ENCODE data around the gene MN1.

Gene MN1

DNA sequence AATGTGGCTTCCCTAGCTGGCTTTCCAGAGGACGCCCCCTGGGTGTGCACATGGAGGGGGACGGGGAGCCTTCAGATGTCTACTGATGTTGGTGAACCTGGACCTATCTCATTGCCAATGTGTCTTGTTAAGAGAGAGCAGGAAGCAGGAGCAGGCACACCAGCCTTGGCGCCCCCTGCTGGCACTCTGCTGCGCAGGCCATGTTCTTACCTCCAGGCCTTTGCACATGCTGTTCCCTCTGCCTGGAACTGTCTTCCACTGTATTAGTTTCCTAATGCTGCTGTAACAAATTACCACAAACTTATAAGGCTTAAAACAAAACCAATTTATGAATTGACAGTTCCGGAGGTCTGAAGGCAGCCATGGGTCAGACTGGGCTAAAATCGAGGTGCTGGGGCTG is 23.6 kb upstream of the MN1 start:
- no peak for DNase-seq

DNA sequence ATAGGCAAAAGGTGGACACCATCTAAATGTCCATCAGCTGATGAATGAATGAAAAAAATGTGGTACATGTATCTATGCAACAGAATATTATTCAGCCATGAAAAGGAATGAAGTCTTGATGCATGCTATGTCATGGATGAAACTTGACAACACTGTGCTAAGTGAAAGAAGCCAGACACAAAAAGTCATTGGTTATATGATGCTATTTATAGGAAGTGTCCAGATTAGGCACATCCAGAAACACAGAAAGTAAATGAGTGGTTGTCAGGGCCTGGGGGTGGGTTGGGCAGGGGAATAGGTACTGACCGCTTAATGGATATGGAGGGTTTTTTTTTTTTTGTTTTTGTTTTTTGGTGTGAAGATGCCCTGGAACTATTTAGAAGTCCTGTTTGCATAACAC is 21.7 kb upstream of the MN1 start:
- no peak for DNase-seq

DNA sequence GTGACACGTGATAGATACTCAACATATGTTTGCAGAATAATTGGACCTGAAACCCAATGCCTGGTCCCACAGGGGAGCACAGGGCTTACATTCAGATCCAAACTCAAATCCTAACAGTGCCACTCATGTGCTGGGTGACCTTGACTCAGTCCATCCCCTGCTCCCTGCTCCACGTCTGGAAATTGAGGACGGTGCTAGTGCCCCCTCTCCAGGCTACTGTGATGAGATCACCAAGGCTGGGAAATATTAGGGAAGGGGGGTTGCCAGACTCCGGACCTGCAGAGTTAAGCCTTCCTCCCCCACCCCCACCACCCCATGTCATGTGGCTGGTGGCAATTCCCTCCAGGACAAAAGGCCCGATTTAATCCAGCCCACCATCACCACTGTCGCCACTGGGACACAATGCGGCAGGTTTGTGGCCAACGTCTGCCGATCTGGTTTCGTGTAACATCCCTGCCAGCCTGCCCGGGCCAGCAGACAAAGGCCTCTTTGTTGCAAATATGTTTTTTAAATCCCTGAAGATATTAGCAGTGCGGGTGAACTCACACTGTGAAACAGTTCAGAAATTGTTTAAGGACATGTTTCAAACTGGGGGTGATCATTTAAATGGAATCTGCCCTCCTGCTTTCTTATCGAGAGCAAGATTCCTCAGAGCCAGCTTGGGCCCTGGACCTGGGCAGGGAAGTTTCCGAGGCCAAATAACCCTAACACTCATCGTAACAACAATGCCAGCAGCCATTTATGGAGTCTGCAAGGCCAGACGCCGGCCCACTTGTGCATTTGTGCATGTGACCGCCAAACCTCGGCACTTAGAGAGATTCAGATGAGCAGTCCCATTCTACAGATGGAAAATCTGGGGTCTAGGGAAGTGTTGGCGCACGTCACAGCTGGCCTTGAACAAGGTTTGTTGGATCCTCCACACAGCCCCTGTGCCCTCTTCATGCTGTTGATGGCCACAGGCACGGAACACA is 19.6 kb upstream of the MN1 start:
- DNase-seq: no peak

DNA sequence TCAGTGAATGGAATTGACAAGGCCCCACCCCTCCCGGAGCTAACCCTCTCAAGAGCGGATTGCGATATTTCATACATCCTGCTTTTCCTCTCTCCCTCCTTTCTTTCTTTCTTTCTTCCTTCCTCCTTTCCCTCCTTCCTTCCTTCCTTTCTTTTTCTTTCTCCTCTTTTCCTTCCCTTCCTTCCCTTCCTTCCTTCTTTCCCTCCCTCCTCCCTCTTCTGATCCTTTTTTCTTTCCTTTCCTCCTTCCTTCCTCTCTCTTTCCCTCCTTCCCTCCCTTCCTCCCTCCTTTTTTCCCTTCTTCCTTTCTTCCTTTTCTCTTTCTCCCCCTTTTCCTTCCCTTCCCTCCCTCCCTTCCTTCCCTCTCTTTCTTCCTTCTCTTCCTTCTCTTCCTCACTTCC is 15.0 kb upstream of the MN1 start:
- DNase-seq: no peak

DNA sequence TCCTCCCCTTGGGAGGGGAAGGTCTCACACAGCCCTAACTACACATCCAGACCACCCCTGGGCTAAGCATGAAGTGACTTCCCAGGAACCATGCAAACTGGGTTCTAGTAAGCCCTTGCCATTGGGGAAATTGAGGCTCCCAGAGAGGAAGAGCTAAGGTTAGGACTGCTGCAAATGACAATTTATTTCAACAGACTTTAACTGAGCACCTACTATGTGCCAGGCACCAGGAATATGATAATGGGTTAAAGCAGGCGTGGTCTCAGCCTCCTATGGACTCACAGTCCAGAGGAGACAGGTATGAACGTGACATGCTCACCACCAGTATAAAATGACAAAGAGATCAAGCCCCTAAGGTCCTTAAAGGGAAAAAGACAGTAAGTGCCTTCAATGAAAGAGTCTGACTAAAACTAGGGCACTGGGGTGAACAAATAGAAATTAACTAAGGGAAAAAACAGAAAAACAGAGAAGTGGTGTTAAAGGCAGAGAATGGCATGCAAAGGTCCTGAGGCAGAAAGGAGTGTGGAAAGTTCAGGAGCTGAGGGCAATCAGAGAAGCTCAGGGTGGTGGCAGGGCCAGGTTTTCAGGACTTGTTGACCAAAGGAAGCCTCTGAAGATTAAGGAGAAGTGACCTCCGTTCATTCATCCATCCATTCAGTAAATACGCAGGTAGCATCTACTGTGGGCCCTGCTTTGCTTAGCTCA is 14.4 kb upstream of the MN1 start:
- no peak for DNase-seq

DNA sequence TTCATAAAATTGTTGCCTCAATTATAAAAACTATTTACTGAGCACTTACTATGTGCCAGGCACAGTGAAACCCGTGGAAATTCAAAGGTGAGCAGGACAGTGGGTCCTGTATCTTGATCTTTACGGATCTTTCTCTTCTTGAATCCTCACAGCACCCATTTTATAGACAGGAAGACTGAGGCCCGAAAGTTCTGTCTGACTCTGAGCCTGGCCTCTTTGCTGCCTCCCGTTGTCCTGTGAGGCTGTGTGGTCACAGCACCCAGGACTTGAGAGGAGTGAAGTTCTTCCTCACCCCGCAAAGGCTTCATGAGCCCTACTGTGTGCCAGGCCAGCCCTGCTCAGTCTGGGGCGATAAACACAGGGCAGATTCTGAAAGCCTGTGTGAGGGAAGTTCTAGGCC is 13.4 kb upstream of the MN1 start:
- DNase-seq: no peak

DNA sequence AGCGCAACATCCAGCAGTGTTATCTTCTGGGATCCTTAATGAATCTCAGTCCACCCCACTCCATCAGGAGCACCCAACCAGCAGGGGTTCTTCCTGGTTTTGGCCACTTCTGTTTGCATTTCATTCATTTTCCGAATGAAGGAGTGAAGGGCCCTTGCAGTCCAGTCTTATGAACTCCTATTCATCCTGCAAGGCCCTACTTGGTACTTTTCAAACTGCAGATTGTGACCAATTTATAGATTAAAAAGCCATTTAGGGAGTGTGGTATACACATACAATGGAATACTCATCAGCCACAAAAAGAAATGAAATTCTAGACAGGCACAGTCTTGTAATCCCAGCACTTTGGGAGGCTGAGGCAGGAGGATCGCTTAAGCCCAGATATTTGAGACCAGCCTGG is 10.2 kb upstream of the MN1 start:
- DNase-seq: no peak

DNA sequence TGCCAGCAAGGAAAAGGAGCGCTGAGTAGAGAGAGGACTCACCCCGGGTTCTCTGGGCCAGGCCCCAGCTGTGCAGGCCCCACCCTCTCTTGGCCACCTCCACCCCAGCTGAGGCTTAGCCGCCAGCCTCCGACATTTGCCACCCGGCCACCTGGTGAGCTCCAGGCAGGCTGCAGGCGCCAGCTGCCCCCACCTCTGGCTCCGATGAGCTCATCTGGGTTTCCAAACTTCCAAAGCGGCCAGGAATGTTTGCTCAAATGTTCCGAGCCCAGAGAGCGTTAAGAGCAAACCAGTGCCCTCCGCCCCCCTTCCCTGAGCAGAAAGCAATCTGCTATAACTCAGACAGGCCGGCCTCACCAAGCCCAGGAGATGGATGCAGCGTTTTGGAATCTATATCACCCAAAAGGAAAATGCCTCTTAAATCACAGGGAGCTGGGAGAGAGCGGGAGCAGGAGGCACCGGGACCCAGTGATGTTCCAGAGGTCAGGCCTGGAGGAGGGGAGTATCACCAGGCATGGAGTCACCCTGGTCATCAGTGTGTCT is 9.1 kb upstream of the MN1 start:
- DNase-seq: no peak

DNA sequence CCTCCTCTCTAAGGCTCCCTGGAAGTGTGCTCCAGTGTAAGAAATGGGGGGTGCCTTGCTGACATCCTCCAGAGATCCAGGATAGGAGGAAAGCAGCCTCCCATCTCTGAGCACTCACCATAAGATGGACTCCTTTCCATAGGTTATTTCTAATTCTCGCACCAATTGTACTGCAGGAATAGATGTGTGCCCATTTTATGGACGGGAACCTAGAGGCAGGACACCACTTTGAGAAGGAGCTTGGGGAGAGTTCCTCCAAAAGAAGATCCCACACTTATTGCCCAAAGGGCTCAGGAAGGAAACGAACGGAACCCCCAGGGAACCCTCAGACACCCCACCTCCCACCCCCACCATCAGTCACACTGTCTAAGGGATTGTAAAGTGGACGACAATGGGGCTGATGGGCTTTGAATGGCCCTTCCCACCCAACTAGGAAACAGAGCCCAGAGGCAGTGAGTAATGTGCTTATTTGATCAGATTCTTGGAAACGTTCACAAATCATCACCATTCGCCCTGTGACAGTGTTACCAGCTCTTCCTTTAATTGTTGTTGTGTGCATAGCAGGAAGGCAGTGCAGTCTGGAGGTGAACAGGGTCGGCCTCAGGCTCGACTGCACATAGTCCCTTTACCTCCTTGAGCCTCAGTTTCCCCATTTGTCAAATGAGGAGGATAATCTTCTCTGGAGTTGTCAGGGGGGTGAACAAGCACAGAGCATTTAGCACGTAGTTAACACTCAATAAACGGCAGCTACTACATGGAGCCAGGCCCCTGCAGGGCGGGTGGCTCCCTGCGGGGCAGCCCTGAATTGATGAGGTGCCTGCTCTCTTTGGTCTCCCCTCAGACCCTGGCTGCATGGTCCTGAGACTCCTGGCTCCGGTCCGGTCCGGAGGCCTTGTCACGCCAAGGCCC is 8.4 kb upstream of the MN1 start:
- no peak for DNase-seq

DNA sequence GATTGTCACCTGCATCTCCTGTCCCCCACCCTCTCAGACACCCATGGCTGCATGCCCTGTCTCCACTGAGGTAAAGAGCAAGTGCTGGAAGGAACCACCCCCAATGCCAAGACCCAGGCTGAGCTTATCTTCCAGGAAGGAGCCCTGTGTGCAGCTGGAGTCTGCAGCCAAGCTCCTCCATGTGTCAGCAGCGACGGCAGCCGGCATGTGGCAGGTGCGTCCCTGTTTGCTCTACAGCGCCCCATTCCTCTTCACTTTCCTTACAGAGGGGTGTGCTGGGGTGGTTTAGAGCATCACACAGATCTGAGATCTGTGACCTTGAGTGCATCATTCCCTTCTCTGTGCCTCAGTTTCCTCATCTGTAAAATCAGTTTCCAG is 7.7 kb upstream of the MN1 start:
- no peak for DNase-seq

DNA sequence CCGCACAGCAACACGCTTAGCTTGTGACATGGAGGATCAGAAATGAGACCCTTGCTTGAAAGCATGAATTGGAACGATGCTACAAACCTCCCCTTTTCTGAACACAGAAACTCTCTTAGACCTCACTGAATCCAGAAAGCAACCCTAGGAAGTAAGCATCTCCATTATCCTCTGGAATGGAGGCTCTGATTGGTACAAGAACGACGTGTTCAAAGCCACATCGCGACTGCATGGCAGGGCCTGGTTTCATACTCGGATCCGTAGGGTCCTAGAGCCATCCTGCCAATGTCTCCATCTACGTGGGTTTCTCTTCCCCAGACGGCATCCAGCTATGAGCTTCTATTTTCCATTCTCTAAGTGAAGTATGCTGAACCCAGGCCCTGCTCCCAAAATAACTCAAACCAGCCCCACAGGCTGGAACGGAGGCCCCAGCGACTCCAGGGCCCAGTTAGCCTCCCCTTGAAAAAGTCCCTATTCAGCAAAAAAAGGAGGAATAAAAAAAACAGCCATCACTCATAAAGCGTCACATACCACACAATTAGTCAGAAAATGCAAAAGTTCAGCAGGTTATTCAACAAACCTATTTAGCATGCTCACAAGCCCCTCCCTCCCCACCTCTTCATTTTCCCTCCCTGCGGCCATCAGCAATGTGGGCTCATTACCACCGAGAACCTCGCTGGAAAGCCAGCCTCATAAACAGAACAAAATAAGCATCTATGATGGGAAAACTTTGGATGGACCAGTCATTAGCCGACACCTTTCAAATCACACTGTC is 7.1 kb upstream of the MN1 start:
- DNase-seq: no peak

DNA sequence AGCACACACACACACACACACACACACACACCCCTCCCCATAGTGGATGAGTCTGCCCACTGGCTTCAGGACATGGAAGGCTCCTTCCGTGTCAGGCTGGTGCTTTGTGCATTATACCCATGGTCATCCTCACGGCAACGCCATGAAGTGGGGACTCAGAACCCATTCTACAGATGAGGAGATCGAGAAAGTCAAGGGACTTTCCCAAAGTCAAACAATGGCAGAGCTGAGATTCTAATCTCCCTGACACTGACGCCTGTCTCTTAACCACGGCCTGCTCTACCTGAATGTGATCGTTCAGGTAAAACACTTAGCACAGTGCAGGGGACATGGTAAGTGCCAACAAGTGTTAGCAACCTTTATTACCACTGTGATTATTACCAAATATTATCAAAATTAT is 4.3 kb upstream of the MN1 start:
- DNase-seq: no peak

DNA sequence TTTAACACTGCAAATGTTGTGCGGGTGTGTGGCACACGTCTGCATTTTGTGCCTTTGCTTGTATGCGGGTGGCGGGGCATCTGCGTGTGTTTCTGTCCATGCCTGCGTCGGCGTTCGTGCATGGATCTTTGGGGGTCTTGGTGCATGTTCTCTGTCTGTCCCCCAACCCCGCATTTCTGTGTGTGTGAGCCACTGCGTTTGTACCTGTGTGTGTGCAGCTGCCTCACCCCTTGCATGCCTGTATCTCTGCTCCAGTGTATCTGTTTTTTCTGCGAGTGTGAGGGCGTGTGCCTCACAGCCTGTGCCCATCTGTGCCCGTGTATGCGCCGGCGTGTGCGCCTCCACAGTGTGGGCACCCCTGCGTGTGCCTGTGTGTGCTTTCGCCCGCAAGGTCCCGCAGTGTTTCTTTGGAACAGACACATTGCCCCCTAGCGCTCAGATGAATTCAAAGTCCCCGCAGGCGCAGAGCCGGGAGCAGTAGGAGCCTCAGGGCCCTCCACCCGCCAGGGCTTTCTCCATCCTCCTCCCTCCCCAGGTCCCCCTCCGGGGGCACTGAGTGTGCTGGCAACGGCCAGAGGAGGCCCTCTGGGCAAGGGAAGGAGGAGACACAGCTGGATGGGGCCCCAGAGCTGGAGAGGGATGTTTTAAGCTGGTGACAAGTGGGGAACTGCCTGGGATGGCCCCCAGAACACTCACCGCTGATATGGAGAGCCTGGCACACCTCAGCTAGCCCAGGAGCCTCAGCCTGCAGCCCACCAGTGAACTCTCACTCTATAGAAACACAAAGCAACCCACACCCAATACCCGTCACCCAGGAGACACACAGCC is 3.1 kb upstream of the MN1 start:
- DNase-seq: peak; percentile 38

DNA sequence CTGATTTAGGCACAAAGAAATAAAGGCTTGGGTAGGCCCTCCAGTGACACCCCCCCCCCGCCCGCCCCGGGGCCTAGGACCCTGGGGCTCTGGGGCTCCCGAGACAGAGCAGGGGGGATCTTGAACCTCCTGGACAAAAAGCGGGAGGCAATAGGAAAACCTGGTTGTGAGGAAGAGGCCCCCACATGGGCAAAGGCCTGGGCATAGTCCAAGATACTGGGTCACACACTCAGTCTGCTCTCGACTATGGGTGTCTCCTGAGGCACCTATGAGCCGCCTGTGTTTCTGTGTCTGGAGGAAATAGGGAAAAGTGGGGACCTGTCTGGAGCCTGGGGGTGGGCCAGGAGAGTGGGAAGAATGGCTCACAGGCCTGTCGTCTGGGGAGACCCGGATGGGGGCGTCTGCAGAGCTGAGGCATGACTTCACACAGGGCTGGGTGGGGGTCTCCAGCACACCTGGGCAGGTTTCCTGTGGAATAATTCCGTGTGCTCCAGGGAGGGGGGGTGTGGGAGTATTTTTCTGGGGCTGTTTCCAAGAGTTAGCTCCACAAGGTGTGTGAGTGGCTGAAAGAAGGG is 2.4 kb upstream of the MN1 start:
- no peak for DNase-seq

DNA sequence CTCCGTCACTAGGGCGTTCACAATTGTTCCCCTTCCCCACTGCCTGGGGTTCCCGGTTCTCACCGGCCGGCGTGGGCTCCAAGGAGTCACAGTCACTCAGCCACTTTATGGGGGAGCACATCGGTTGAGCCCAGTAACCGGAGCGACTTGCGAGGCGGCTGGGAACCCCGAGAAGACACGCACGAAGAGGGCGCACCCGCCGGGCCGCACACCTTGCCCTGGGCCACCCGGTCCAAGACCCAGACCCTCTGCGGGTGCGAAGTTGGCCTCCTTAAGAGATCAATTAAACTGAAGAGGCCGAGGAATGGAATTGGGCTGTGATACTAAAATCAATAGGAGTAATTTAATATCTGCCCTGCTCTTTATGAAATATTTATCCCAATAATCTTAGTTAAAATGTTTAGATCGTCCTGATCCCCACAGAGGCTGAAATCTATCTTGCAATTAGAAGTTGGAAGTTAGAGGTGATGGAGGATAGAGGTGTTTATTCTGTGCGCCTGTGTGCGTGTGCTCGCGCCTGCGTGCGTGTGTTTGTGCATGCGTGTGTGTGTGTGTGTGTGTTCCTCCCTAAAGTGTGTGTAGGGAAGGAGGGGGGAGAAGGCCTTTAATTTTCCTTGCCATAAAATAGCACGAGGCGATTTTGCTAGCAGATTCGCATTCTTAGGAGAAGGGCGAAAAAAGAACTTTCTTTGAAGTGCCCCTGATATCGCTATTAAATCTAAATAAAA is 954 bp upstream of the MN1 start:
- DNase-seq: no peak

DNA sequence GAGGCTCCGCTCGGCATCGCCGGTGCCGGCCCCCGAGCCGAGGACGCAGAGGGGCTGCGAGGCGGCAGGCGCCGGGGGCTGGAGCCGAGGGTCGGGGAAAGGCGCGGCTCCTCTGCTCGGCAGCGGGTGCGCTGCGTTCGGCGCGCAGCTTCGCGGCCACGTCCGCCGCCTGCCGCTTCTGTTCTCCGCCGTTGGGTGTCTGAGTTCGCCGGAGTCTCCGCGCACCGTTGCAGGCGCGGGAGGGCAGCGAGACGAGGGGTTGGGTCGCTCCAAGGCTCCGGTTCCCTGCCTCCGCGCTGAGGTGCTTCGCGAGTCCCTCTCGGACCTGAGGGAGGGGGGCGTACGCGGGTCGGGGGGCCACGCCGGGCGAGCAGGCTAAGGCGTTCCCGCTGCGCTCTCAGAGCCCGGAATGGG is 347 bp downstream of the MN1 start:
- peak; percentile 13 for DNase-seq

DNA sequence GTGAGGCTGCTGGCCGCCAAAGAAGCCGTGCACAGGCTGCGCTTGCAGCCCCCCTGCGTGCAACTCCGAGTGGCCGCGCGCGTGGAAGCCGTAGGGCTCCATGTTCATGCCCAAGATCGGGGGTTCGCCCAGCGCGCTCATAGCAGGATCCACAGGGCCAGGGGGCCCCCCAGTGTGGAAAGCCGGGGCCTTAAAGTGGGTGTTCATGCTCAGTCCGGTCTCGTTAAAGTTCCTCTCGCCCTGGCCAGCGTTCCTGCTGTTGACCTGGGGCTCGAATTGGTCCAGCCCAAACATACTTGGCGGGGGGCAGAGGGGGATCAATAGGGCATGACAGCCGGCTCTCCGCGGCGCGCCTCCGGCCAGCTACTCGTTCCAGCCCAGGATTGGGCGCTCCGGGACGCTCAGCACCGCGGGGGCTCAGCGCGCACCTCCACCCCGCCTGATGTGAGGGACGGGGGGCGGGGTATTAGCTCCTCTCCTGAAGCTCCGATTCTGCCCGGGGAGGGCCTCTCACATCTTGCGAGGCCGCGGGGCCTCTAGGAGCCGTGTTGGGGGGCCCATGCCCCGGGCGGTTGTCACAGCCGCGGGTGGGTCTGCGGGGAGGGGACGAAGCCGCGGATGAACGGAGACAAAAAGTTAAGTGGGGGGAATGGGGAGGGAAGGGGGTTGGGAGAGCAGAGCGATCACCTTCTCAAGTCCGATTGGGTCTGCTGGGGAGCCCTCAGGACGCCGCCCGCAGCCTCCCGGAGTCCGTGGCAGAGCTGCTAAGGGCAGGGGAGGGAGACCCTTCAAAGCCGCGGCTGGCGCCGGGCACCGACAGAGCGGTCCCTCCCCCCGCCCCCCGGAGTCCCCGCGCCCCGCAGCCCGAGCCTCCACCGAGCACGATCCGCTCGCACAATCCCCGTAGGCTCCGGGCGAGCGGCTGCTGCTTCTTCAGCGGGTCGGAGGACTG is 1.0 kb downstream of the MN1 start:
- no peak for DNase-seq

DNA sequence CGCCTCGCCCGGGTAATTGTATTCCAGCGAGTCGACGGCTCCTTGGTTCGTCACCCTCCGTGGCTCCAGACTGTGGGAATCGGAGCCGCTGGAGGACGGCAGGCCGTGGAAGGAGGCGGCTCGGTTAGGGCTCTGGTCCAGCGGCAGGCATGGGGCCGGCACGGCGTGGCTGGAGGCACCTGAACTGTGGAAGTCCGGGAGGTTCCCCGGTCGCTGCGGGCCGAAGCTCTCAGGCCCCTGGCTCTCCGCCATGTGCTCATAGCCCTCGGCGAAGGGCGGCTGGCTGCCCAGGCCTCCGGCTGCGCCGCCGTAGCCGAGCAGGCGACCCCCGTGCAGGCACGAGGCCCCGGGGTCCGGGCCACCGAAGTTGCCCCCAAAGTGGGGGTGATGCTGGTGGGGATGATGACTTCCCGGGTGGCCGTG is 1.7 kb downstream of the MN1 start:
- DNase-seq: no peak

All from effector CD4-positive, alpha-beta T cell (primary cell).